Upper lobe of left lung (tissue), 6 donors: ENCODE results near the gene ITPK1. TPM values are rescaled to one million over a fixed set of nuclear protein-coding genes. Genes with fewer than 3 reads are reported as not detected.

Experiments
- ATAC-seq, 2 donors: fragments of 200-7000 bp; cut with Tn5 transposase; one replicate each; pipeline ENCODE4 v1.9.1; 2022; ENCODE audit warnings: mild to moderate bottlenecking in 2 of 2, moderate library complexity in 2 of 2; ENCODE audit not compliant: low FRiP score in 2 of 2
- DNase-seq, 2 donors: peaks; one replicate each; pipeline ENCODE4 v3.0.0-alpha.2; 2019 to 2020
- H3K27ac ChIP-seq, 4 donors: fragments of 200-600 bp; sonication (generic); one replicate each; pipeline ENCODE4 v1.5.1; 2016 to 2019
- H3K27me3 ChIP-seq, 4 donors: fragments of 200-600 bp; sonication (generic); one replicate each; pipeline ENCODE4 v1.5.1; 2017 to 2019
- H3K36me3 ChIP-seq, 4 donors: fragments of 200-600 bp; sonication (generic); one replicate each; pipeline ENCODE4 v1.5.1; 2016 to 2019
- H3K4me1 ChIP-seq, 4 donors: fragments of 200-600 bp; sonication (generic); one replicate each; pipeline ENCODE4 v1.5.1; 2018 to 2019
- H3K4me3 ChIP-seq, 4 donors: fragments of 200-600 bp; sonication (generic); one replicate each; pipeline ENCODE4 v1.5.1; 2017 to 2019; ENCODE audit warnings: mild to moderate bottlenecking in 2 of 4, moderate library complexity in 1 of 4
- H3K9me3 ChIP-seq, 4 donors: fragments of 200-600 bp; sonication (generic); one replicate each; pipeline ENCODE4 v1.5.1; 2018 to 2019
- EP300 ChIP-seq, 4 donors: sonication (generic); formaldehyde crosslinking; IDR thresholded peaks; one replicate each; pipeline ENCODE4 v1.5.1; 2017; ENCODE audit warnings: antibody characterized with exemption in 4 of 4, control low read depth in 2 of 4
- POLR2A ChIP-seq, 4 donors: fragments of 450-650 bp; IDR thresholded peaks; one replicate each; pipeline ENCODE4 v1.5.1; 2016 to 2017; ENCODE audit warnings: antibody characterized with exemption in 4 of 4, mild to moderate bottlenecking in 2 of 4
- POLR2AphosphoS5 ChIP-seq, 2 donors: sonication (generic); formaldehyde crosslinking; IDR thresholded peaks; one replicate each; pipeline ENCODE4 v1.5.1; 2017; ENCODE audit warnings: antibody characterized with exemption in 2 of 2
- WGBS, 2 donors: methylation state at CpG; one replicate each; pipeline ENCODE4 v1.1.5; 2017 to 2018; 5-methylcytosine and 5-hydroxymethylcytosine counted together
- total RNA-seq, 6 donors: library from RNA; depleted of rRNA in 4 of 6; stranded (reverse); fragments of >200 nt in 4 of 6; gene quantifications; one replicate each; pipeline versions ENCODE4 v1.1.0 to v1.2.1, GENCODE V29; 2016 to 2021
- TF ChIP-seq, protein P1 (sequence below), 6 experiments: fragments of 450-650 bp in 4 of 6; fragments of 200-600 bp in 2 of 6; sonication (generic) in 2 of 6; IDR thresholded peaks; one replicate each; pipeline ENCODE4 v1.5.1; 2016 to 2019; ENCODE audit warnings: antibody characterized with exemption in 6 of 6
- donor health status: DM: no; HTN: no; CAD: no; lungs with moderate emphysema.
- donor health status: DM: no; HTN: yes; CAD: no; lungs with severe emphysema.

ITPK1 gene
- total RNA-seq, 6 donors from 2014 or later = 41.9 to 128 (median 86.1) TPM

DNA sequence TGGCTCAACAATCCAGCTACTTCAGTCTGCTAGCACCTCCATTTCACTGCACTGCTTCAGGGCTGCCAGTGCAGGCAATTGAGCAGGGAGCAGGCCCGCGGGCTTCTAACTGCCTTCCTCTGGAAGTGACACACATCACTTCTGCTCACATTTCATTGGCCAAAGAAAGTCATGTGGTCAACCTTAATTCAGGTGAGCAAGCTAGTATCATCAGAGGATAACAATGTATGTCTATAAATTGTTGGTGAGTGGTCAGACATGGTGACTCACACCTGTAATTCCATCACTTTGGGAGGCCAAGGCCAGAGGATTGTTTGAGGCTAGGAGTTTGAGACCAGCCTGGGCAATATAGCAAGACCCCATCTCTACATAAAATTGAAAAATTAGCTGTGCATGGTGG lies 215.1 kb downstream of the ITPK1 start:
- no peak for DNase-seq
- Histone ChIP-seq H3K9me3 (no peaks in the 10 kb centered on the region), H3K36me3 (no peaks in the 10 kb centered on the region), H3K4me1 (no peaks in the 10 kb centered on the region), H3K4me3 (no peak overlapping the region), H3K27me3 (no peaks in the 10 kb centered on the region), H3K27ac (no peak overlapping the region)
- 79% methylated on average over 2 of the region's 2 CpGs; no CpG with 5 or more reads in 1 of the 2 donors for WGBS, 2 donors
- TF ChIP-seq POLR2A (IDR thresholded peaks at IDR 0.05) (no peak), EP300 (IDR thresholded peaks at IDR 0.05) (no peak), POLR2AphosphoS5 (IDR thresholded peaks at IDR 0.05) (no peak)
- TF ChIP-seq, protein P1, sequence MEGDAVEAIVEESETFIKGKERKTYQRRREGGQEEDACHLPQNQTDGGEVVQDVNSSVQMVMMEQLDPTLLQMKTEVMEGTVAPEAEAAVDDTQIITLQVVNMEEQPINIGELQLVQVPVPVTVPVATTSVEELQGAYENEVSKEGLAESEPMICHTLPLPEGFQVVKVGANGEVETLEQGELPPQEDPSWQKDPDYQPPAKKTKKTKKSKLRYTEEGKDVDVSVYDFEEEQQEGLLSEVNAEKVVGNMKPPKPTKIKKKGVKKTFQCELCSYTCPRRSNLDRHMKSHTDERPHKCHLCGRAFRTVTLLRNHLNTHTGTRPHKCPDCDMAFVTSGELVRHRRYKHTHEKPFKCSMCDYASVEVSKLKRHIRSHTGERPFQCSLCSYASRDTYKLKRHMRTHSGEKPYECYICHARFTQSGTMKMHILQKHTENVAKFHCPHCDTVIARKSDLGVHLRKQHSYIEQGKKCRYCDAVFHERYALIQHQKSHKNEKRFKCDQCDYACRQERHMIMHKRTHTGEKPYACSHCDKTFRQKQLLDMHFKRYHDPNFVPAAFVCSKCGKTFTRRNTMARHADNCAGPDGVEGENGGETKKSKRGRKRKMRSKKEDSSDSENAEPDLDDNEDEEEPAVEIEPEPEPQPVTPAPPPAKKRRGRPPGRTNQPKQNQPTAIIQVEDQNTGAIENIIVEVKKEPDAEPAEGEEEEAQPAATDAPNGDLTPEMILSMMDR (IDR thresholded peaks at IDR 0.05) = no peak
- ATAC-seq = no peak

DNA sequence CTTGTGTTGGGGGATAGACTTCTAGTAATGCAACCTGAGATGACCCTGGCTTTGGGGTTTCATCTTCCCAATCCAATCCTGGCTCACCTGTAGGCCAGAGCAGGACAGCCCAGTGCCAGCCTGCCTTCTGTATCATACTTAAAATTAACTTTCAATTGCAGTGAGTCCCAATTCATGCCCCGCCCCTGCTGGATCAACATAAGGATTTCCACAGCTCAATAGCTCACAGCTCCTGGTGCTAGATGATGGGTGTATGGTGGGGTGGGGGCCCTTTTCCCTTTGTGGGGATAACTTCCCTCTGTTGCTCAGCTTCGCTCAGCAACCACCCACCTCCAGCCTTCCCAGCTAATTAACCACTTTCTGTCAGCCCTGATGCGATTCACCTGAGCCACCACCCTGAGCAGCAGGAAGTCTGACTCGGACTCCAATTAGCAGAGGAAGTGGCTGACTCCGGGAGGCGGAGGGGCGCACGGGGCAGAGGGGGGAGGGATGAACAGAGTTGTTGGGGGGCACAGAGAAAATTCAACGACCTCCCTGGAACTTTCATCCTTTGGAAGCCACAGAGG lies 217.1 kb downstream of the ITPK1 start:
- Histone ChIP-seq H3K4me3 (no peak overlapping the region), H3K27ac (no peak overlapping the region), H3K27me3 (no peaks in the 10 kb centered on the region), H3K9me3 (no peaks in the 10 kb centered on the region), H3K4me1 (no peaks in the 10 kb centered on the region), H3K36me3 (no peaks in the 10 kb centered on the region)
- TF ChIP-seq, protein P1 (IDR thresholded peaks at IDR 0.05) = no peak
- TF ChIP-seq POLR2A (IDR thresholded peaks at IDR 0.05) (no peak), POLR2AphosphoS5 (IDR thresholded peaks at IDR 0.05) (no peak), EP300 (IDR thresholded peaks at IDR 0.05) (no peak)
- no peak for ATAC-seq
- DNase-seq = no peak
- 37 to 52% methylated on average over 9 of the region's 9 CpGs for WGBS, 2 donors

DNA sequence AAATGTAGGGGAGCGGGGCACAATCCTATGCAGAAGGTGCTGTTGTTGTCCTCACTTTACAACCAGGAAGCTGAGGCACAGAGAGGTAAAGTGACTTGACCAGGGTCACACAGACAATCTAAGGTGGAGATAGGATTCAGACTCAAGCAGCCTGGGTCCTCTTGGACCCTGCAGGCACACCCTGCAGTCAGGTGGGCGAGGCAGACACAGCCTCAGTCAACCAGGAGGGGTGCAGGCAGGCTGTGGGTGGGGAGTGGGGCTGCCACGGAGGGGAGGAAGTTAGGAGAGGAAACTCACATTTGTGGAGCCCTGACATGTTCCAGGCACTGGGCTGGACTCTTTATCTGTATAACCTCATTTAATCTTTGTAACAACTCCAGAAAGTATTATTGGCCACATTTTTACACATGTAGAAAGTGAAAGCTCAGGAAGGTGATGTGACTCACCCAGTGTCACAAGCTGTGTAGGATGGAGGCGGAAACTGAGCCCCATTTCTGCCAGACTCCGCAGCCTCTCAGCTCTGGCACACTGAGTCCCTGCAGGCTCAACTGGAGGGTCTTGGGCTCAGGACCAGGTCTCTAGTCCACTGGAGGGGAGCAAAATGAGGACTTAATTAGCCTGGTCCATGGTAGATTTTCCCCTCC lies 217.7 kb downstream of the ITPK1 start:
- no peak for DNase-seq
- 58 to 71% methylated on average over 3 to 5 of the region's 5 CpGs for WGBS, 2 donors
- TF ChIP-seq POLR2A (IDR thresholded peaks at IDR 0.05) (no peak), EP300 (IDR thresholded peaks at IDR 0.05) (no peak), POLR2AphosphoS5 (IDR thresholded peaks at IDR 0.05) (no peak)
- TF ChIP-seq, protein P1 (IDR thresholded peaks at IDR 0.05) = no peak
- no peak overlapping the region for H3K4me3 ChIP-seq
- H3K27ac ChIP-seq = no peak overlapping the region
- no peak for ATAC-seq
- no peaks in the 10 kb centered on the region for H3K4me1 ChIP-seq
- H3K9me3 ChIP-seq = no peaks in the 10 kb centered on the region
- no peaks in the 10 kb centered on the region for H3K36me3 ChIP-seq
- H3K27me3 ChIP-seq = no peaks in the 10 kb centered on the region

DNA sequence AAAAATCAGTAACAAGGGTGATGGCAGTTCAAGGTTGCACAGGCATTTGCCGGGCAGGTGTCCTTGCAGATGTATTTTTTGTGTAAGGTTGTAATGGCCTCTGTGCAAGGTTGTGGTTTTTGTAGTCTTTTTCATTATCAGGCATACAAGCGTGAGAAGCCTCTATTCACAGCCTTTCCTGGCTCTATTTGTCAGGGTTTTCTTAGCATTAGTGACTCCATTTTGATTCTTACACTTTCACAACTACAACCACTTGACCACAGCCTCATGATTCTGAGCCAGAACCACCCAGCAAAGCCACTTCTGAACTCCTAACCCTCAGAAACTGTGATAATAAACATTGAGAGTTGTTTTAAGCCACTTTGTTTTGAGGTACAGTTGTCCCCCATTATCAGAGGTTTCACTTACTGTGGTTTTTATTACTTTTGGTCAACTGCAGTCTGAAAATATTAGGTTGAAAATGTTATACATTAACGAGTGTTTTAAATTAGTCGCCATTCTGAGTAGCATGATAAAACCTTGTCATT lies 220.3 kb downstream of the ITPK1 start:
- Histone ChIP-seq H3K4me1 (no peaks in the 10 kb centered on the region), H3K27me3 (no peaks in the 10 kb centered on the region), H3K27ac (no peak overlapping the region), H3K4me3 (no peak overlapping the region), H3K9me3 (no peaks in the 10 kb centered on the region), H3K36me3 (no peaks in the 10 kb centered on the region)
- ATAC-seq (no peak), DNase-seq (no peak)
- TF ChIP-seq POLR2A (IDR thresholded peaks at IDR 0.05) (no peak), POLR2AphosphoS5 (IDR thresholded peaks at IDR 0.05) (no peak), EP300 (IDR thresholded peaks at IDR 0.05) (no peak)
- TF ChIP-seq, protein P1 (IDR thresholded peaks at IDR 0.05) = no peak
- 89 to 90% methylated on average over 4 of the region's 4 CpGs for WGBS, 2 donors

DNA sequence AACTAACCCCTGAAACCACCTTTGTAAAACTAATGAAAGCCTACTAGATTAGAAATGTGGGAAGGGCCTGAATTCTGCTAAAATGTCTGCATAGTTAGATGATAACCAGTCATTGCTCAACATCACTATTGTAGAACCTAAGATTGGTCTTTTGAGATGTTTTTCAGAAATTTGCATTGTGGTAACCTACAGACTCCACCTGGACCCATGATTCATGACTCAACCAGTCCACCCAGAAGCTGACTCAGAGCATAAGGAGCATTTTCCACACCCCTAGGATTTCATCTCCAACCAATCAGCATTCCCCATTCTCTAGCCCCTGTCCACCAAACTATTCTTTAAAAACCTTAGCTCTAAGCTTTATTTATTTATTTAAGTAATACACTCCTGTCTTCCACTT lies 223.1 kb downstream of the ITPK1 start:
- no peaks in the 10 kb centered on the region for H3K36me3 ChIP-seq
- no peaks in the 10 kb centered on the region for H3K27me3 ChIP-seq
- H3K27ac ChIP-seq = no peak overlapping the region
- TF ChIP-seq, protein P1 (IDR thresholded peaks at IDR 0.05) = no peak
- no peak for TF ChIP-seq POLR2A (IDR thresholded peaks at IDR 0.05)
- TF ChIP-seq EP300 (IDR thresholded peaks at IDR 0.05) = no peak
- TF ChIP-seq POLR2AphosphoS5 (IDR thresholded peaks at IDR 0.05) = no peak
- DNase-seq = no peak
- ATAC-seq = no peak
- H3K4me1 ChIP-seq = no peaks in the 10 kb centered on the region
- H3K4me3 ChIP-seq = no peak overlapping the region
- no peaks in the 10 kb centered on the region for H3K9me3 ChIP-seq
